Upper lobe of right lung (tissue), 1 donor: ENCODE data around the gene SEC16A. TPM values are rescaled to one million over a fixed set of nuclear protein-coding genes. Genes with fewer than 3 reads are reported as not detected.

Experiments
- ATAC-seq: fragments of 200-7000 bp; cut with Tn5 transposase; one replicate; pipeline ENCODE4 v1.9.1; 2020; ENCODE audit warnings: mild to moderate bottlenecking, moderate library complexity
- DNase-seq: peaks from one replicate; pipeline ENCODE4 v3.0.0-alpha.2; 2020
- H3K27ac ChIP-seq: fragments of 200-600 bp; one replicate; pipeline ENCODE4 v1.8.0; 2022
- H3K27me3 ChIP-seq: fragments of 200-600 bp; one replicate; pipeline ENCODE4 v1.8.0; 2022; ENCODE audit warnings: mild to moderate bottlenecking
- H3K36me3 ChIP-seq: fragments of 200-600 bp; one replicate; pipeline ENCODE4 v1.8.0; 2022
- H3K4me1 ChIP-seq: fragments of 200-600 bp; one replicate; pipeline ENCODE4 v1.8.0; 2022
- H3K4me3 ChIP-seq: fragments of 200-600 bp; one replicate; pipeline ENCODE4 v1.8.0; 2022; ENCODE audit warnings: mild to moderate bottlenecking
- H3K9me3 ChIP-seq: fragments of 200-600 bp; one replicate; pipeline ENCODE4 v1.8.0; 2022
- intact Hi-C: fragments of 100-400 bp; cut with DNase I; formaldehyde crosslinking; loops from one replicate; pipeline ENCODE4 v1.11.0; 2022
- total RNA-seq: library from RNA; stranded (reverse); fragmentation: NEBNext Ultra II Directional; extraction: Animal tissue kit (Norgen Biotek cat#: 25700); gene quantifications from one replicate; pipeline ENCODE4 v1.2.1, GENCODE V29; 2021
- TF ChIP-seq, protein P1 (sequence below): fragments of 200-600 bp; IDR thresholded peaks from one replicate; pipeline ENCODE4 v1.8.0; 2022; ENCODE audit warnings: antibody characterized with exemption
- donor health status: DM: no; HTN: yes; CAD: no; lungs with severe emphysema.

SEC16A gene
- total RNA-seq, 1 donor from 2014 or later: 63.7 TPM

DNA sequence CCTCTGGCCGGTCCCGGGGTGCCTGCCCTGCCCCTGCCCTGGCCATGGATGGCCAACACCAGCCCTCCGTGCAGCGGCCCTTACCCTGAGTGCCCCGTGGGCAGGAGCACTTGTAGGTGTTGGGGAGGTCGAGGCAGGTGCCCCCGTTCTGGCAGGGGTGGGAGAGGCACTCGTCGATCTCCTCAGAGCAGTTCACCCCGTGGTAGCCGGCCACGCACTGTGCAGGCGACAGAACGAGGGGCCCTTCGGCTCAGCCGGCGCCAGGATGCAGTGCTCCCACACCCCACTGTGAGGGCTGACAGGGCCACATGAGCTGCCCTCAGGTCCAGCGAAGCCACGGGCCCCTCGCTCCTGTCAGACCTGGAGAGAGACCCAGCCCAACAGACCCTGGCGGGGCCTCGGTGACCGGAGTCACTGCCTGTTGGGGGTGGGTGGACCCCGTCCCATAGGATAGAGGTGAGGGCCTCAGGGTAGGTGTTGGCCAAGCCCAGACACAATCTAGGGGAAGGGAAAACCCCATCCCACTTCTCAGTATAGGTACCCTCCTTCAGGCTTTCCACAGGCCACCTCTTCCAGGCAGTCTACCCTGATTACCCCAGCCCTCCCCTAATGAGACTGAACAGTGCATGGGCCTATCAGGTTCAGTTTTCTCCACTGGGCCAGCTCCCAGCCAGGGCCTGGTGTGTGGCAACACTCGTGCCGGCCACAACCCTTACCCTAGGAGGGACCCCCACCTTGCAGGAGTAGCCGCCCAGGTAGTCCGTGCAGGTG, 24.6 kb upstream of the SEC16A start:
- no peak overlapping the region for H3K27ac ChIP-seq
- peaks cover 10% of the 10 kb centered on the region for H3K4me1 ChIP-seq
- no peaks in the 10 kb centered on the region for H3K27me3 ChIP-seq
- peaks cover 100% of the 10 kb centered on the region for H3K36me3 ChIP-seq
- no peaks in the 10 kb centered on the region for H3K9me3 ChIP-seq
- intact Hi-C loops: no loop called here
- no peak overlapping the region for H3K4me3 ChIP-seq
- ATAC-seq (no peak), DNase-seq (no peak)
- TF ChIP-seq, protein P1, sequence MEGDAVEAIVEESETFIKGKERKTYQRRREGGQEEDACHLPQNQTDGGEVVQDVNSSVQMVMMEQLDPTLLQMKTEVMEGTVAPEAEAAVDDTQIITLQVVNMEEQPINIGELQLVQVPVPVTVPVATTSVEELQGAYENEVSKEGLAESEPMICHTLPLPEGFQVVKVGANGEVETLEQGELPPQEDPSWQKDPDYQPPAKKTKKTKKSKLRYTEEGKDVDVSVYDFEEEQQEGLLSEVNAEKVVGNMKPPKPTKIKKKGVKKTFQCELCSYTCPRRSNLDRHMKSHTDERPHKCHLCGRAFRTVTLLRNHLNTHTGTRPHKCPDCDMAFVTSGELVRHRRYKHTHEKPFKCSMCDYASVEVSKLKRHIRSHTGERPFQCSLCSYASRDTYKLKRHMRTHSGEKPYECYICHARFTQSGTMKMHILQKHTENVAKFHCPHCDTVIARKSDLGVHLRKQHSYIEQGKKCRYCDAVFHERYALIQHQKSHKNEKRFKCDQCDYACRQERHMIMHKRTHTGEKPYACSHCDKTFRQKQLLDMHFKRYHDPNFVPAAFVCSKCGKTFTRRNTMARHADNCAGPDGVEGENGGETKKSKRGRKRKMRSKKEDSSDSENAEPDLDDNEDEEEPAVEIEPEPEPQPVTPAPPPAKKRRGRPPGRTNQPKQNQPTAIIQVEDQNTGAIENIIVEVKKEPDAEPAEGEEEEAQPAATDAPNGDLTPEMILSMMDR: no peak

DNA sequence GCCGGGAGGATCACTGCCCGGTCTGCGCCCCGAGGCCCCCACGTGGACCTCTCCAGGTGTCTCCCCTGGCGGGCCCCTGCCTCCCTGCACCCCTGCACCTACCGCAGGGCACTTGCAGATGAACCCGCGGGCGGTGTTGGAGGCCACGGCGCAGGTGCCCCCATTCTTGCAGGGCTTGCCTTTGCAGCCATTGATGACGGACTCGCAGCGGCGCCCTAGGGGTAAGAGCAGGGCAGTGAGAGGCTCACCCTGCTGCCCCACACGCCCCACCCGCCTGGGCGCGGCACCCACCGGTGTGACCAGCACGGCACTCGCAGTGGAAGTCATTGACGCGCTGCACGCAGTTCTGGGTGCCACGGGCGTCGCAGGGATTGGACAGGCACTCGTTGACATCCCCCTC, 23.6 kb upstream of the SEC16A start:
- Histone ChIP-seq H3K36me3 (peaks cover 100% of the 10 kb centered on the region), H3K9me3 (no peaks in the 10 kb centered on the region), H3K4me1 (peaks cover 8% of the 10 kb centered on the region), H3K27me3 (no peaks in the 10 kb centered on the region), H3K27ac (no peak overlapping the region), H3K4me3 (no peak overlapping the region)
- intact Hi-C loops: no loop called here
- no peak for DNase-seq
- no peak for ATAC-seq
- TF ChIP-seq, protein P1: no peak

DNA sequence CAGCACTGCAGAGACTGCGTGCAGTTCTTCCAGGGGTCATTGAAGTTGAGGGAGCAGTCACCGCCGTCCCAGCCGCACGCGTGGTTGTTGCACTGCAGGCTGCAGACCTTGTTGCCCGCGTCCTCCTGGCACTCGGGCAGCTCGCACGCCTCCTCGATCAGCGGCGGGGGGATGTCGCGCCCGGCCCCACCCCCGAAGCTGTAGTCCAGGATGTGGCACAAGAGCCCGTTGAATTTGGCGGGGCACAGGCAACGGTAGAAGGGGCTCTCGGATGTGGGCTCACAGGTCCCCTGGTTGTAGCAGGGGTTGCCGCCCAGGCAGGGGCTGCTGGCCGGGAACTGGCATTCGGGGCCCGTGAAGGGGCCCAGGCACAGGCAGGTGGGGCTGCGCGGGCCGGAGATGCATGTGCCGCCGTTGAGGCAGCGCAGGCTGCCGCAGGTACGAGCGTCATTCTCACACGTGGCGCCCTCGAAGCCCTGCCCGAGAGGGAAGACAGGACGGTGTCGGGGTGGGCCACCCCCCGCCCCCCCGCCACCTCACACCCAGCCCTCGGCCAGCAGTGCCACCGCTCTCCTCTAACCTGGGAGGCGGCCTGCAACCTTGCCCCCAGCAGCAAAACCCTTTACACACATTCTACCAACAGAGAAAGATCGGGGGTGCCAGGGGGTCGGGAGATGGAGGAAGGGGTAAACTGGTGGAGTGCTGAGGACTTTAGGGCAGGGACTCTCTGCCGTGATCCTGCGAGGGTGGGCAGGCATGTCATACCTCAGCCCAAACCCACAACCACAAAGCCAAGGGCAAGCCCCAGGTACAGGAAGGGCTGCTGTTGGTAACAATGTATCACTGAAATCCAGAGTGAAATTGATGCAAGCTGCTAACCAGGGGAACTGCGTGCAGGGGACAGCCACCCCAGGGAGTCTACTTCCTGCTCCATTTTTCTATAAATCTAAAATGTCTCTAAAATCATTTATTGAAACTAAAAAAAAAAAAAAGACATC, 22.9 kb upstream of the SEC16A start:
- no peak overlapping the region for H3K27ac ChIP-seq
- no peaks in the 10 kb centered on the region for H3K27me3 ChIP-seq
- ATAC-seq (no peak), DNase-seq (no peak)
- H3K4me3 ChIP-seq: no peak overlapping the region
- intact Hi-C loops: no loop called here
- peaks cover 1% of the 10 kb centered on the region for H3K4me1 ChIP-seq
- peaks cover 100% of the 10 kb centered on the region for H3K36me3 ChIP-seq
- TF ChIP-seq, protein P1: no peak
- no peaks in the 10 kb centered on the region for H3K9me3 ChIP-seq

DNA sequence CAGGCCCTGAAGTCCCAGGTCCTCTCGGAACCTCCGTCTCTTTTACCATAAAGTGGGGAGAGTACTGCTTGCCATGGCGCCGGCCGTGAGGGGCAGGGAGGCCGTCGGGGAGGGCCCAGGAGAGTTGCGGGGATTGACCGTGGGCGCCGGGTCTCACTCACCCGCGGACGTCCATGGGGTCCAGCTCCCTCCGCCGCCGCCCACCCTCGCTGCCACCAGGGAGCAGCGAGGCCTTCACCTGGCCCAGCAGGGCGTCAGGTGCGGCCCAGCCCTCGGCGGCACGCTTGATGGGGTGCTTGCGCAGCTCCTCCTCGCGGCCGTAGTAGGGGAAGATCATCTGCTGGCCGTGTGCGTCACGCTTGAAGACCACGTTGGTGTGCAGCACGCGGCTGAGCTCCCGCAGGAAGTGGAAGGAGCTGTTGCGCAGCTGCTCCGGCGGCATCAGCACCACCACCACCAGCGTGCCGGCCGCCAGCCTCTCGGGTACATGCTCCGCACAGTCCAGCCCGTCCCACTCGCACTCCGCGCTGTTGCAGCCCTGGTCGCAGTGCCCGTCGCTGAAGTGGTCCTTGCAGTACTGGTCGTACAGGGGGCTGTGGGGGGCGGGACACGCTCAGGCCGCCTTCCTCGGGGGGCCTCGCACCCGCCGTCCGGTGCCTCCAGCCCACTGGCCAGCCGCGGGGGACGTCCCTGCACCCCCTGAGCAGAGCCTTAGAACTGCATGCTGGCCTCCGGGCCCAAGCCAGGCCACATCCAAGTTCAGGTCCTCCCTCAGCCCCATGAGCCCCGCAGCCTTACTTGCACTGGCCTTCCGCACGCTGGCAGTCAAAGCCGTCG, 21.9 kb upstream of the SEC16A start:
- DNase-seq: no peak
- no peaks in the 10 kb centered on the region for H3K27me3 ChIP-seq
- ATAC-seq: no peak
- TF ChIP-seq, protein P1: no peak
- peak overlapping the region; percentile 11 for H3K27ac ChIP-seq
- peaks cover 100% of the 10 kb centered on the region for H3K36me3 ChIP-seq
- no peaks in the 10 kb centered on the region for H3K4me1 ChIP-seq
- H3K9me3 ChIP-seq: no peaks in the 10 kb centered on the region
- no peak overlapping the region for H3K4me3 ChIP-seq
- intact Hi-C loops: no loop called here

DNA sequence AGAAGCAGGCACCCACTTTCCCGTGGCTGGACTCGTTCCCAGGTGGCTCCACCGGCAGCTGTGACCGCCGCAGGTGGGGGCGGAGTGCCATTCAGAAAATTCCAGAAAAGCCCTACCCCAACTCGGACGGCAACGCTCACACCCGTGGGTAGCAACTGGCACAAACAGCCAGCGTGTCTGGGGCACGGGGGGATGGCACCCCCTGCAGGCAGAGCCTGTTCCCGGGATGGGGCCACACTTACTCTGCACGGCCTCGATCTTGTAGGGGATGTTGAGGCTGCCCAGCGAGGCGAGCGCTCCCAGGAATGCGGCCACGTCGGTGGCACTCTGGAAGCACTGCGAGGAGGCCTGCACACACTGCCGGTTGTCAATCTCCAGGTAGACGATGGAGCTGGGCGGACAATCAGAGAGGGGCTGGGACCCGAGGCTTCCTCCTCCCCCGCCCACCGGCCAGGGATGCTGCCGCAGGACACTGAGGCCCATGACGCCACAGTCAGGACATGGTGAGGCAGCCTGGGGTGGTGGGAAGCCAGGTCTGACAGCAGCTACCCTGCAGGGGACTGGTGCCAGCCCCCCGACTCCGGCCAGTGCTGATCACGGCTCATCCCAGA, 20.2 kb upstream of the SEC16A start:
- H3K4me3 ChIP-seq: no peak overlapping the region
- H3K27ac ChIP-seq: no peak overlapping the region
- ATAC-seq (no peak), DNase-seq (no peak)
- H3K36me3 ChIP-seq: peaks cover 100% of the 10 kb centered on the region
- H3K4me1 ChIP-seq: no peaks in the 10 kb centered on the region
- intact Hi-C loops: no loop called here
- no peaks in the 10 kb centered on the region for H3K9me3 ChIP-seq
- TF ChIP-seq, protein P1: peak; percentile 6
- no peaks in the 10 kb centered on the region for H3K27me3 ChIP-seq
